Right ventricle myocardium inferior (tissue), 1 donor: ENCODE data around the gene LAIR2. TPM values are rescaled to one million over a fixed set of nuclear protein-coding genes. Genes with fewer than 3 reads are reported as not detected.

Experiments used
- ATAC-seq: fragments of 200-7000 bp; cut with Tn5 transposase; one replicate; pipeline ENCODE4 v1.9.1; 2020; ENCODE audit warnings: mild to moderate bottlenecking, moderate library complexity
- DNase-seq: peaks from one replicate; pipeline ENCODE4 v3.0.0; 2021; ENCODE audit errors: missing footprints
- intact Hi-C: fragments of 100-400 bp; cut with DNase I; formaldehyde crosslinking; loops from one replicate; pipeline ENCODE4 v1.11.0; 2022
- total RNA-seq: library from RNA; stranded (reverse); fragmentation: NEBNext Ultra II Directional; extraction: Animal tissue kit (Norgen Biotek cat#: 25700); gene quantifications from one replicate; pipeline ENCODE4 v1.2.1, GENCODE V29; 2021
- donor health status: DM: no; HTN: yes; CAD: no; lungs with severe emphysema.

The LAIR2 gene
- total RNA-seq, 1 donor from 2014 or later, result not detected

GRCh38 chr19:54518844-54519243, 16.2 kb downstream of the LAIR2 start:
- DNase-seq, result no peak
- ATAC-seq, result no peak

DNA sequence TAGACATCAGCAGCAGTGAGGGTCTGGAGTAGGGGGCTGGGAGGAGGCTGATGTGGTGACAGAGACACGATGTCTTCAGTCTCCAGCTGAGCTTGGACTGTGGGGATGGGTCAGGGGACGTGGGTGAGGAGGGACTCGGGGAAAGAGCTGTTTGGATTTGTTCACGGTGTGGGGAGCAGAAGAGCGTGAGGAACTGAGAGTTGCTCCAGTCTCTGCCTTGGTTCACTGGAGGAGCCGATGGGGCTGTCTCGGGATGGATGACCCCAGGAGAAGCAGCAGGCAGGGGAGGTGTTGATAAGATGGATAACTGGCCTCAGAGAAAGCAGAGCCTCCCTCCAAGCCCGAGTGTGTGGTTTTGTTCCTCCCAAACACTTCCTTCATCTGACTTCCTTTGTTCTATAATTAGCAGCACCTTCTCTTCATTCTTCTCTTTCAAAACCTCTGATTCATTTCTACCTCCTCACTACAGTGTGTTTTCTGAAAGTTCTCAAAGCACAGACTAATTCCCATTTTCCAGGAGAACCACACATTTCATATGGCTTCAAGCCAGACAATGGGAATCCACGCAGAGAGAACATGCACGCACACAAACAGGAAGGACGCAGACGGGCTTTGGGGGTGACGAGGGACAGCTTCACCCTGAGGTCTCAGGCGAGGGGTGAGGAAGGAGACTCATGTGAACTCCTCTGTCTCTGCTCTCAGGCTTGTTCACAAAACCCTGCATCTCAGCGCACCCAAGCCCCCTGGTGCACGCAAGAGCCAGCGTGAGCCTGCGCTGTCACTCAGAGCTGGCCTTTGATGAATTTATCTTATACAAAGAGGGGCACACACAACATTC, 18.6 kb downstream of the LAIR2 start:
- intact Hi-C loops, result no loop called here
- no peak for ATAC-seq
- no peak for DNase-seq

More at GRCh38 chr19:54518844-54519243, 16.2 kb downstream of the LAIR2 start:
- intact Hi-C loops, result no loop called here

DNA sequence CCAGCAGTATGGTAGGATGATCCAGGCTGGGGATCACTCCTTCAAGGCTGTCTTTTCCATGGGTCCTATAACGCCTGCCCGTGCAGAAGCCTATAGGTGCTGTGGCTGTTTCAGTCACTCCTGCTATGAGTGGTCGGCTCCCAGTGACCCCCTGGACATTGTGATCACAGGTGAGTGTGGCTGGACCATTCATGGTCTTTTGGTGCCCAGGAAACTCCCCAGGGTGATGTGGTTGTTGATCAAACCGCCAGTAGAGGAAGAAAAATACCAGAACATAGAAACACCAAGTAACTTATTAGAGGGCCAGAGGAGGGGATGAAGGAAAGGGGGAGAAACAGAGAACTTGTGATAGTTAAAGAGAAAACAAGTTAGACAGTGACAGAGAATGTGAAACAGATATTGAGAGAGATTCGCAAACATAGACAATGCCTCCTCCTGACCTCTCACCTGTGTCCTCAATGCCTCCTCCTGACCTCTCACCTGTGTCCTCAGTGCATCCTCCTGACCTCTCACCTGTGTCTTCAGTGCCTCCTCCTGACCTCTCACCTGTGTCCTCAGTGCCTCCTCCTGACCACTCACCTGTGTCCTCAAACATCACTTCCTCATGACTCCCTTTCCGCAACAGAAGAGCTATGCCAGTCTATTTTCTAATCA, 19.4 kb downstream of the LAIR2 start:
- DNase-seq, result no peak
- intact Hi-C loops, result no loop called here
- no peak for ATAC-seq

DNA sequence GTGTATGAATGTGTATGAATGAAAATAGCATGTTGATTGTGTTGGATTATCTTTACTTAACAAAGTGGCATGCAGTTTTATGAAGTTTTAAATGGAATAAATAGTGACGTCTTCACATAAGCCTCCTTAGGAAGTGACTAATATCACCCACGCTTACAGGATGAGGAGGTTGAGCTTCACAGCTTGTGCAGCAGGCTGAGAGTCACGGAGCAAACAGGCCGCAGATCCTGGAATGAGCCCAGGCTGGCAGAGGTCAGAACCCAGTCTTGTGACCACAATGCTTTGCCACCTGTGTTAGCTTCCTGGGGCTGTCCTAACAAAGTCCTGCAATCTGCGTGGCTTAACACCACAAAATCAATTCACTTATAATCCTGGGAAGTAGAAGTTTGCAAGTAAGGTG, 20.8 kb downstream of the LAIR2 start:
- intact Hi-C loops, result no loop called here
- no peak for ATAC-seq
- DNase-seq, result no peak

GRCh38 chr19:54525636-54526035, 23.0 kb downstream of the LAIR2 start:
- ATAC-seq (no peak), DNase-seq (no peak)
- intact Hi-C loops, result no loop called here

DNA sequence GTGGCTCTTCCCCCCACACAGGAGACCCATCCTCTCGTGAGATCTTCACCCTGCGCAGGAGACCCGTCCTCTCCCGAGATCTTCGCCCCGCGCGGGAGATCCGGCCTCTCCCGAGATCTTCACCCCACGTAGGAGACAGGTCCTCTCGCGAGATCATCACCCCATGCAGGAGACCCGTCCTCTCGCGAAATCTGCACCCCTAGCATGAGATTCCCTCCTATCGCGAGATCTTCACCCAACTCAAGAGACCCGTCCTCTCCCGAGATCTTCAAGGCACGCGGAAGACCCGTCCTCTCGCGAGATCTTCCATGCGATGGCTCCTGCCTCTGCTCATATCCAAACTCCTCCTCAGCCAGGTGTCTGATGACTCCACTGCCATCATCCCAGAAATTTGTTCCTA, 24.3 kb downstream of the LAIR2 start:
- ATAC-seq, result no peak
- DNase-seq, result no peak
- intact Hi-C loops, result no loop called here

GRCh38 chr19:54530866-54531265, 28.2 kb downstream of the LAIR2 start:
- DNase-seq (no peak), ATAC-seq (no peak)
- intact Hi-C loops, result no loop called here

DNA sequence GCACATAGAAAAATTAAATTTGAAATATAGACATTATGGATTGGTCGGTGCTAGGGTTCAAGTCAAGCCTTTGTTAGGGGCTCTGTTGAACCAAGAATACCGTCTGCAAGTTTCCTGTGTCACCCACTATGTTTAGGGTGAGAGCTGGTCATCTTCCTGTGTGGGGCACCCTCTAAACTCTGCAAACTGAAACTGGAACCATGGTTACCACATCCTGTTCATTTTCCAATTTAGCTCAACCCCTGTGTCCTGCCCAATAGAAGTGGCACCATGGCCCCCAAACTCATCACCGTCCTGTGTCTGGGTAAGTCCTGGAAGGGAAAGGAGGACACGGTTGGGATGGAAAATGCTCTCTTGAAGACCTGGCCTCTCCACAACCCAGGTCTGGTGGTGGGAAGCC, 29.9 kb downstream of the LAIR2 start:
- ATAC-seq, result no peak
- DNase-seq, result no peak
- intact Hi-C loops, result no loop called here

GRCh38 chr19:54533476-54533875, 30.8 kb downstream of the LAIR2 start:
- no peak for DNase-seq
- intact Hi-C loops, result no loop called here
- no peak for ATAC-seq

DNA sequence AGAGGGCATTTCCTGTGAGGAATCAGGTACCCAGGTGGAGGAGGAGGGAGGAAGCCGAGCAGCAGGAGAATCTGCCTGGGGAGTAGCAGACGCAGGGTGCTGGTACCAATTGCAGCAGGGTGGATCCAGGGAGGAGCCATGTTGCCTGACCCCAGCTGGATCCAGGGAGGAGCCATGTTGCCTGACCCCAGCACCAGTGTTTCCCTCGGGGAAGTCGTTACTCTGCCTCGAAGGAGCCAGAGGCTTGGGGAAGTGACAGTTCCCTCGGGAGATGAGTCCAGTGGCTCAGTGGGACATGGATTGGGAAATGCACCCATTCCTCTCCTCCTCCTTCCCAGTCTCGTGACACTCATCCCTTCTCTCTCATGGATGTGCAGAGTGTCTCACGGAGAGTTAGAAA, 31.5 kb downstream of the LAIR2 start:
- intact Hi-C loops, result no loop called here
- DNase-seq (no peak), ATAC-seq (no peak)

- ATAC-seq, result no peak
- DNase-seq, result no peak
- intact Hi-C loops, result no loop called here
Observed at GRCh38 chr19:54535601-54536000, 33.0 kb downstream of the LAIR2 start.

- intact Hi-C loops, result no loop called here
- DNase-seq (no peak), ATAC-seq (no peak)
Observed at GRCh38 chr19:54536956-54537355, 34.3 kb downstream of the LAIR2 start.

DNA sequence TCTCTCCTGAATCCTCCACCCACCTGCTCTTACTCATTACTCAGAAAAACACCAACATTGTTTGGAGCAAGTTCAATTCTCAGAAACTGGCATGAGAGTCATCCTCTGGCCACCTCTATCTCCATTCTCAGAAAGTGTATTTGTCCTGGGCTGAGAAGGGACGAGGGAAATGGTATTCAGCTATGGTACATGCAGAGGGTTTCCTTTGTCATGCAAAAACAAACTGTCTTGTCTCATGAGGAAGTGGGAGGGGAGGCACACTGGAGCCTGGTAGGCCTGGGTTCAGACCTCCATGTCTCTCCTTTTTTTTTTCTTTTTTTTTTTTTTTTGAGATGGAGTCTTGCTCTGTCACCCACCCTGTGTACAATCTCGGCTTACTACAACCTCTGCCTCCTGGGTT, 39.1 kb downstream of the LAIR2 start:
- no peak for DNase-seq

DNA sequence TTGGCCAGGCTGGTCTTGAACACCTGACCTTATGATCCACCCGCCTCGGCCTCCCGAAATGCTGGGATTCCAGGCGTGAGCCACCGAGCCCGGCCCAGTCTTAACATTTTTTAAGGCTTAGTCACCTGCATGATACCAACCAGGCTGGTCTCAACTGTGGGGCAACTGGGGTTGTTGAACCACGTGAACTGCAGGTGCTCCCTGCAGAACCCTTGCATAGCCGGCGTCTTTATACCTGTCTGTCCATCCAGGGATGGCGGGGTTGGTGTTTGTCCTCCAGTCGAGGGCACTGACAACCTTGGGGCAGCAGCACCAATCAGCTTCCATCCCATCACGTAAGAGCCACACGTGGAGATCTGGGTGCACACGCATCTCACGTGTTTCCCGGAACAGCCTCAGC, 46.2 kb downstream of the LAIR2 start:
- no peak for ATAC-seq
- no peak for DNase-seq
- intact Hi-C loops, result no loop called here

More for the DNA sequence above, 39.1 kb downstream of the LAIR2 start:
- intact Hi-C loops, result no loop called here
- ATAC-seq, result no peak

GRCh38 chr19:54549224-54549623, 46.6 kb downstream of the LAIR2 start:
- ATAC-seq (no peak), DNase-seq (no peak)
- intact Hi-C loops, result no loop called here

- DNase-seq (no peak), ATAC-seq (no peak)
- intact Hi-C loops, result no loop called here
Observed at GRCh38 chr19:54551293-54551692, 48.7 kb downstream of the LAIR2 start.

DNA sequence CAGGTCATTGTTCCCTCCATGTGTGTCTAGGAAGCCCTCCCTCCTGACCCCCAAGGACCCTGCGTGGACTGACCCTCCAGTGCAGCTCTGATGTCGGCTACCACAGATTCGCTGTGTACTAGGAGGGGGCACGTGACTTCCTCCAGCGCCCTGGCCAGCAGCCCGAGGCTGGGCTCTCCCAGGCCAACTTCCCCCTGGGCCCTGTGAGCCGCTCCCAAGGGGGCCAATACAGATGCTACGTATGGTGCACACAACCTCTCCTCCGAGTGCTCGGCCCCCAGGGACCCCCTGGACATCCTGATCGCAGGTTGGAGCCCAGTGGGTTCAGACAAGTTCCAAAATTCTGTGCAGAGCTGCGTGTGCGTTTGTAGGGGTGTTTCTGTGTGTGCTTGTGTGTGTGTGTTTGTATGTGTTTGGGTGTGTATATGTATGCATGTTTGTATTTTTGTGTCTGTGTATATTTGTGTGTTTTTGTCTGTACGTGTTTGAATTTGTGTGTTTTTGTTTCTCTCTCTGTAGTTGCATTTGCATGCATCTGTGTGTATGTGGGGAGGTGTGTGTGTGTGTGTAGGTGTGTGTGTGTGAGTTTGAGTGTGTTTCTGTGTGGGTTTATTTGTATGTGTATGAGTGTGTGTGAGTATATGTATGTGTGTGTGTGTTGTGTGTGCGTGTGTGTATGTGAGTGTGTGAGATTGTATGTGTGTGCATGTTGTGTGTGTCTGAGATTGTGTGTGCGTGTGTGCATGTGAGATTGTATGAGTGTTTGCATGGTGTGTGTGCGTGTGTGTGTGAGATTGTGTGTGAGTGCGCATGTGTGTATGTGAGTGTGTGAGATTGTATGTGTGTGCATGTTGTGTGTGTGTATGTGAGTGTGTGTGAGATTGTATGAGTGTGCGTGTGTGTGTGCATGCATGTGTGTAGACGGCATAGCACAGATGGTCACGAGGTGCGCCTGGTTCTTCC, 49.6 kb downstream of the LAIR2 start:
- intact Hi-C loops, result no loop called here
- DNase-seq (no peak), ATAC-seq (no peak)

DNA sequence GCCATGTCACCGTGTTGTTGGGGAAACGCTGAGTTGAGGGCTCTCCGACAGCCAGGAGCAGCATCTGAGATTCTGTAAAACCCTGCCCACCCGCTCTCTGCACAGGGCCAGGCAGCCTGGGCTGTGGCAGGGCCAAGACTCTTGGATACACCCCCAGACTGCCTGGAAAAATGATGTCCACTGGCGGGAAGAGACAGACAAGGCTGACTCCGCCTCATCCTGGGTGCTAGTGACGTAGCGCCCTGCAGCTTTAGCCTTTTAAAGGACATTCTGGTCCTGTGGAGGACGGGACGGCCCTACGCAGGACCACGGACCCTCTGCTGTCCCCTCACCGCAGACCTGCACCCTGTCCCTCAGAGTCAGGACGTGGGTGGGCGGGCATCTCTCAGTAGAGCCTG, 50.3 kb downstream of the LAIR2 start:
- ATAC-seq (no peak), DNase-seq (no peak)
- intact Hi-C loops, result no loop called here

GRCh38 chr19:54554006-54554405, 51.4 kb downstream of the LAIR2 start:
- DNase-seq (no peak), ATAC-seq (no peak)
- intact Hi-C loops, result no loop called here
